ENCODE results near the gene POLR3H.

Gene POLR3H

GRCh38 chr22:41535244-41535643 is 9.0 kb downstream of the POLR3H start:
- DNase-seq (ENCODE audit: low read depth in 2 of 2), result no peak

GRCh38 chr22:41534219-41534618 is 10.1 kb downstream of the POLR3H start:
- DNase-seq (ENCODE audit: low read depth in 2 of 2), result no peak

- peak; percentile 39 to 52 for DNase-seq (ENCODE audit: low read depth in 2 of 2)
These were observed 11.1 kb downstream of the POLR3H start for GRCh38 chr22:41532908-41533825.

- no peak for DNase-seq (ENCODE audit: low read depth in 2 of 2)
These were observed 12.4 kb downstream of the POLR3H start for GRCh38 chr22:41531715-41532477.

- no peak for DNase-seq (ENCODE audit: low read depth in 2 of 2)
These were observed 13.2 kb downstream of the POLR3H start for GRCh38 chr22:41530890-41531714.

- no peak for DNase-seq (ENCODE audit: low read depth in 2 of 2)
These were observed 15.2 kb downstream of the POLR3H start for GRCh38 chr22:41528938-41529561.

GRCh38 chr22:41528132-41528766 is 16.0 kb downstream of the POLR3H start:
- no peak for DNase-seq (ENCODE audit: low read depth in 2 of 2)

- DNase-seq (ENCODE audit: low read depth in 2 of 2), result peak; percentile 60 to 66
These were observed 17.2 kb downstream of the POLR3H start for GRCh38 chr22:41526830-41527799.

- no peak for DNase-seq (ENCODE audit: low read depth in 2 of 2)
These were observed 17.9 kb downstream of the POLR3H start for GRCh38 chr22:41526226-41526829.

- DNase-seq (ENCODE audit: low read depth in 2 of 2), result no peak
These were observed 18.6 kb downstream of the POLR3H start for GRCh38 chr22:41525450-41526225.

- peak; percentile 51 for DNase-seq (ENCODE audit: low read depth in 2 of 2)
These were observed 19.3 kb downstream of the POLR3H start for GRCh38 chr22:41524809-41525449.

GRCh38 chr22:41524251-41524661 is 20.0 kb downstream of the POLR3H start:
- no peak for DNase-seq (ENCODE audit: low read depth in 2 of 2)

- no peak for DNase-seq (ENCODE audit: low read depth in 2 of 2)
These were observed 20.6 kb downstream of the POLR3H start for GRCh38 chr22:41523464-41524221.

GRCh38 chr22:41522813-41523212 is 21.5 kb downstream of the POLR3H start:
- no peak for DNase-seq (ENCODE audit: low read depth in 2 of 2)

- no peak for DNase-seq (ENCODE audit: low read depth in 2 of 2)
These were observed 23.1 kb downstream of the POLR3H start for GRCh38 chr22:41521126-41521525.

GRCh38 chr22:41518048-41518347 is 26.3 kb downstream of the POLR3H start:
- DNase-seq (ENCODE audit: low read depth in 2 of 2), result no peak
